ENCODE results near the gene DPH7. TPM values are rescaled to one million over a fixed set of nuclear protein-coding genes. Genes with fewer than 3 reads are reported as not detected.

DPH7 gene
- total RNA-seq, 6 experiments from 2014 or later = 9.2 to 17.8 (median 11.8) TPM

DNA sequence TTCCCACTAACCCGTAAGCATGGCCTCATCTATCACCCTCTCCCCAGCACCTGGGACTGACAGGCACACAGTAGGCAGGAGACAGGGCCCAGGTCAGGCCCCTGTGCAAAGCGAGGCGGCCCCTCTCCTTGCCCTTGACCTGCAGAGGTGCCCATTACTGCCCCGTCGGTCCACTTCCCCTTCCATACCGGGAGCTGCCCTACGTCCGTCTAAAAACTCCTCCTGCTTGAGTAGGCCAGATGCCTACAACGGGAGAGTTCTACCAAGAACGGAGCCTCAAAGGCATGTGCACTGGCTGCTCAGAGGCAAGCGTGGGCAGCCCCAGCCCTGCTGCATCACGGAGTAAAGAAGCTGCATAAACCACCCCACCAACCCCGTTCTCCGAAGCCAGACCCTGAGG lies 4.6 kb upstream of the DPH7 start:
- peaks cover 0 to 18% (median under 1%) of the 10 kb centered on the region in 4 donors for H3K36me3 ChIP-seq
- WGBS (ENCODE audit: insufficient coverage, low coverage, low lambda C conversion rate, missing lambda C conversion rate) = 70% methylated on average over 2 of the region's 14 CpGs
- TF ChIP-seq POLR2A (IDR thresholded peaks at IDR 0.05) = no peak
- no peak for TF ChIP-seq CTCF (IDR thresholded peaks at IDR 0.05)
- DNase-seq (no peak), ATAC-seq (no peak)
- intact Hi-C loops (cut with DNase I) = no loop called here
- no peak overlapping the region for H3K27ac ChIP-seq
- no peaks in the 10 kb centered on the region for H3K9me3 ChIP-seq
- H3K27me3 ChIP-seq = no peaks in the 10 kb centered on the region
- H3K4me3 ChIP-seq = no peak overlapping the region
- H3K4me1 ChIP-seq = peaks cover 0 to 7% (median 0%) of the 10 kb centered on the region in 4 donors

DNA sequence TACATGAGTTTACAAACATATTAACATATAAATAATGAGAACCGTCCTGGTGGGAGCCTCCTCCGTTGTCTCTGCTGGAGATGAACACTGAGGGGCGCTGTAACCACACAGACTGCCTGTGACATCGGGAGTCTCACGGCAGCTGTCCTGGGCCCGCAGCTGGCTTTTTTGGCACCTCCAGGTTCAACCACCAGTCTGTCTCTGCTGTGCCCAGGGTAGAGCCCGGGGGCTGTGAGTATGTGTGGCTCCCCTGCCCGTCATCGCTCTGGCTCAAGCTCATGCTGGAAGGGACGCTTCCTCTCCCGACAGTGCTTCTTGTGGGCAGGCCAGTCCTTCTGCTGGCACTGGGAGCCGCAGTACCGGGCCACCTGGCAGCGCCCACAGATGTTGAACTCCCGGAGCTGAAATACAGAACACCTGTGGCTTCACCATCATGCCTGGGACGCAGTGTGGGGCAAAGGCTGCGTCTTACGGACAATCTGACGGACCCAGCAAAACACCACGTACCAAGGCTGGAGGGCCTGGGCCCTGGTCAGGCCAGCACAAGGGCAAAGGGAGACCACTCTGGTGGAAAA lies 3.6 kb upstream of the DPH7 start:
- ATAC-seq (no peak), DNase-seq (no peak)
- H3K27ac ChIP-seq = no peak overlapping the region
- H3K36me3 ChIP-seq = peaks cover 0 to 14% (median under 1%) of the 10 kb centered on the region in 4 donors
- 42% methylated on average over 6 of the region's 20 CpGs for WGBS (ENCODE audit: insufficient coverage, low coverage, low lambda C conversion rate, missing lambda C conversion rate)
- intact Hi-C loops (cut with DNase I) = no loop called here
- H3K9me3 ChIP-seq = no peaks in the 10 kb centered on the region
- H3K4me1 ChIP-seq = peaks cover 0 to 15% (median 2%) of the 10 kb centered on the region in 4 donors
- no peaks in the 10 kb centered on the region for H3K27me3 ChIP-seq
- TF ChIP-seq CTCF (IDR thresholded peaks at IDR 0.05) = peak; percentile 14 to 37 (median 28)
- TF ChIP-seq POLR2A (IDR thresholded peaks at IDR 0.05) = no peak
- H3K4me3 ChIP-seq = no peak overlapping the region

GRCh38 chr9:137581361-137582285 lies 2.9 kb upstream of the DPH7 start:
- ATAC-seq (no peak), DNase-seq (no peak)
- intact Hi-C loops (cut with DNase I) = no loop called here
- Histone ChIP-seq H3K36me3 (peaks cover 0 to 7% (median under 1%) of the 10 kb centered on the region in 4 donors), H3K9me3 (no peaks in the 10 kb centered on the region), H3K4me1 (peaks cover 0 to 21% (median 5%) of the 10 kb centered on the region in 4 donors), H3K27ac (no peak overlapping the region), H3K4me3 (no peak overlapping the region), H3K27me3 (no peaks in the 10 kb centered on the region)
- TF ChIP-seq POLR2A (IDR thresholded peaks at IDR 0.05) (no peak), CTCF (IDR thresholded peaks at IDR 0.05) (no peak)
- WGBS (ENCODE audit: insufficient coverage, low coverage, low lambda C conversion rate, missing lambda C conversion rate) = 87% methylated on average over 10 of the region's 22 CpGs

DNA sequence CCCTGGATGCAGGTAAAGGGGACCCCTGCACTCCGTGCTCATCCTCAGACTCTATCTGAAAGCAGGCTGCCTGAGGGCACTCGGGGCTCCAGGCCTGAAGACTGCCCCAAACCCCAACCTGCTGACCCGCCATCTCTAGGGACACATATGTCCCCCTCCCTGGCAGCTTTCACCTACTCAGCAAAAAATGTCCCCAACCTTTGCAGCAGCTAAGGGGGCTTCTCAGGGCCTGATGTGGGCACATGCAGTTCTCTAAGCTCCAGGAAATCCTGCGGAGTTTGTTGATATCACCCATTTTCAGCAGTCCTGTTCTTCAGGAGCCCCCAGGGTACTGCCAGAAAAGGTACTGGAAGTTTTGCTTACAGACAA lies 2.2 kb upstream of the DPH7 start:
- ATAC-seq (no peak), DNase-seq (no peak)
- TF ChIP-seq CTCF (IDR thresholded peaks at IDR 0.05) = no peak
- no peak for TF ChIP-seq POLR2A (IDR thresholded peaks at IDR 0.05)
- intact Hi-C loops (cut with DNase I) = no loop called here
- H3K27ac ChIP-seq = no peak overlapping the region
- H3K9me3 ChIP-seq = no peaks in the 10 kb centered on the region
- H3K4me1 ChIP-seq = peaks cover 0 to 28% (median 5%) of the 10 kb centered on the region in 4 donors
- no peak overlapping the region for H3K4me3 ChIP-seq
- 100% methylated on average over 1 of the region's 4 CpGs for WGBS (ENCODE audit: insufficient coverage, low coverage, low lambda C conversion rate, missing lambda C conversion rate)
- peaks cover 0 to 5% (median 1%) of the 10 kb centered on the region in 4 donors for H3K36me3 ChIP-seq
- no peaks in the 10 kb centered on the region for H3K27me3 ChIP-seq
